NCI-H748 treated with DMSO at 0.1 percent for 48 hours (cell line): Measurements from ENCODE around the gene HINT1.
A peak's percentile ranks its signal among the peaks of the same experiment; 100 is the strongest.
"Not testable (repeated sequence)": the region's sequence is repeated elsewhere in the genome, so short reads cannot be mapped to it uniquely, and the experiment has no call there.

Experiments used
- DNase-seq: peaks from one replicate; lab custom pipeline; 2025; lab: John Stamatoyannopoulos, UW

HINT1 gene

GRCh38 chr5:131165119-131165727 is at the start of gene HINT1:
TSS of gene HINT1 (minus strand) at chr5:131165256. CDS start at chr5:131165205, 51 bp downstream.
- peak; percentile 81 for DNase-seq

GRCh38 chr5:131214609-131215227 is 49.7 kb upstream of the HINT1 start:
- DNase-seq: no peak

DNA sequence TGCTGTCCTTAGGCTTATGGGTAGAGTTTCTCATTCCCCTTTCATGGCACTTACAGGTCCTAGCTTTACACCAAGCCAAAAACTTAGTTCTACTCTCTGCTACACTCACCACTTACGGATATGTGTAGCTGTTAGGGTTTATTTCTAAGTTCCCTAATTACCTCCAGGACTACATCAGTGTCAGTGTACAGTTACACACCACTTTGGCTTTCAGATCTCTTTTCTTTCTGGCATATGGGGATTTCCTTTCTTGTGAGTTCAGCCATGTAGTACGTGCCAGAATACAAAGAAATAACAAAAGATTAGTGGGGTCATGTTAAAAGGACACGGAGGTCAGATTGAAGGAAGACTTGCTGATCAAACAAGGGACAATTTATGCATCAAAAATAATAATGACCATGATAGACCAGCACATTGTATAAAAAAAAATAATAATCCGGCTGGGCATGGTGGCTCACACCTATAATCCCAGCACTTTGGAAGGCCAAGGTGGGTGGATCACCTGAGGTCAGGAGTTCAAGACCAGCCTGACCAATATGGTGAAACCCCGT is 47.5 kb upstream of the HINT1 start:
- DNase-seq: no peak

GRCh38 chr5:131211669-131212068 is 46.6 kb upstream of the HINT1 start:
- DNase-seq: no peak

DNA sequence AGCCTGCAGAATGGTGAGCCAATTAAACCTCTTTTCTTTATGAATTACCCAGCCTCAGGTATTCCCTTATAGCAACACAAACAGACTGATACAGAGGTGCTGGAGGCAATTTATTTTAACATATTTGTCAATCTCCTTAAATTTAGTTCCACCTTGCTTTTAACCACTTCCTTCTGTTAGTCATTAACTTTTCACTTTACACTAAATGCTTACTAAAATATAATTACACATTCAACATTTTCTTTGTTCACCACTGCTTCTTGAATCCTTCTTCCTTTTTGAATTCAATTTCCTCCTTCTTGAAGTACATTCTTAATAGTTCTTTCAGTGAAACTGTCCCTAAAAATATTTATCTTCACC is 45.1 kb upstream of the HINT1 start:
- DNase-seq: no peak

DNA sequence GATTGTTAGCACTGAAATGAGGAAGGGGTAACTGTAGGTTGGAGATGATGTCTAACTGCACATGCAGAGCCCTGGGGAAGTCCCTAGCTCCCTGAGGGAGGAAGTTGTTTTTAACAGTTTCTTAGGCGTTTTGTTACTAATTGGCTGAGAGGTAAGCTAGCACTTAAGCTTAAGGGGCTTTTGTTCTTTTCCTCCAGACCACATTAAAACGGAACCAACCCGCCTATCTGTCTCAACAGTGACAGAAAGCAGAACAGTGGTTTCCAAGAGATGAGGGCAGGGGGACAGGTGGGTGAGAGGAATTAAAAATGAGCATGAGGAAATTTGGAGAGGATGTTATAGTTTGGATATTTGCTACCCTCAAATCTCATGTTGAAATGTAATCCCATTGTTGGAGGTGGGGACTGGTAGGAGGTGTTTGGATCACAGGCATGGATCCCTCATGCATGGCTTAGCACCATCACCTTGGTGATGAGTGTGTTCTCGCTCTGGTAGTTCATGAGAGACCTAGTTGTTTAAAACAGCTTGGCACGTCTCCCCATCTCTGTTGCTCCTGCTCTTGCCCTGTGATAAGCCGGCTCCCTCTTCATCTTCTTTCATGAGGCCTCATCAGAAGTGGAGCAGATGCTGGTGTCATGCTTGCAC is 44.6 kb upstream of the HINT1 start:
- no peak for DNase-seq

- DNase-seq: no peak
Measured at GRCh38 chr5:131209175-131209505, 44.1 kb upstream of the HINT1 start.

GRCh38 chr5:131206772-131207171 is 41.7 kb upstream of the HINT1 start:
- no peak for DNase-seq

DNA sequence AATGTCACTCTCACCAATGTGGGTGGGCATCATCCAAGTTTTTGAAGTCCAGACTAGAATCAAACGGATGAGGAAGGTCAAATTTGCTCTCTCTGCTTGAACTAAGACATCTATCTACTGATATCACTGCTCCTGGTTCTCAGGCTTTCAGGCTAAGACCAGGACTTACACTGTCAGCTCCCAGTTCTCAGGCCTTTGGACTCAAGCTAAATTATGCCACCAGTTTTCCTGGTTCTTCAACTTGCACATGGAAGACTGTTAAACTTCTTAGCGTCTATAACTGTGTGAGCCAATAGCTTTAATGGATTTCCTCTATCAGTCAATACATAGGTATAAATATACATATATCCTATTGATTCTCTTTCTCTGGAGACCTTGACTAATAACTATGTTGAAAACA is 41.0 kb upstream of the HINT1 start:
- no peak for DNase-seq

- no peak for DNase-seq
Measured at GRCh38 chr5:131204964-131205363, 39.9 kb upstream of the HINT1 start.

- no peak for DNase-seq
Measured at GRCh38 chr5:131200560-131200959, 35.5 kb upstream of the HINT1 start.

DNA sequence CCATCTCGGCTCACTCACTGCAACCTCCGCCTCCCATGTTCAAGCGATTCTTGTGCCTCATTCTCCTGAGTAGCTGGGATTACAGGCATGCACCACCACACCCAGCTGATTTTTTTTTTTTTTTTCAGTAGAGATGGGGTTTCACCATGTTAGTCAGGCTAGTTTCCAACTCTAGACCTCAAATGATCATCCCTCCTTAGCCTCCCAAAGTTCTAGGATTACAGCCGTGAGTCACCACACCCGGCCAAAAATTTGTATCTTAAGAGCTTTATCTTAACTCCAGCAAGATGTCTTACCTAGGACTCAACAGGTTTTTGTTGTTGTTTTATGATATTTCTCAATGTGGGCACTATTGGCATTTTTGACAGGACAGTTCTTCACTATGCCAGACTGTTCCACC is 33.6 kb upstream of the HINT1 start:
- DNase-seq: no peak

GRCh38 chr5:131196331-131196730 is 31.3 kb upstream of the HINT1 start:
- DNase-seq: no peak

DNA sequence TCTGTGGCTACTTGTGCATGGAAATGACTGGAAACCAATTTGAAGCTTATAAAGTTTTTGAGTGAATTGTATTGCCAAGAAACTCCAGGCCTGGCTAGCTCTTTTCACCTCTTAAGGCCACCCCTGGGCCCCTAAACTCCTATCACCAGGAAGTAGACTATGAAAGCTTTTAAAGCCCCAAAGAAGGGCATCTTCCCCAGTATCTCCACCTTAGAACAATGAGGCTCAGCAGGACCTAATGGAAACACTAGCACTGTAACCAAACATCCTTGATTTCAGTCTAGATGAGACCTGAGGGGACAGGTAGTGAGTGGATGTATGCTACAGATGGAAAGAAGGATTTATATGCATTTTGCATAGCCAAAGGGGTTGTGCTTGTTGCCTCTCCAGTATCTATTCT is 30.6 kb upstream of the HINT1 start:
- no peak for DNase-seq

DNA sequence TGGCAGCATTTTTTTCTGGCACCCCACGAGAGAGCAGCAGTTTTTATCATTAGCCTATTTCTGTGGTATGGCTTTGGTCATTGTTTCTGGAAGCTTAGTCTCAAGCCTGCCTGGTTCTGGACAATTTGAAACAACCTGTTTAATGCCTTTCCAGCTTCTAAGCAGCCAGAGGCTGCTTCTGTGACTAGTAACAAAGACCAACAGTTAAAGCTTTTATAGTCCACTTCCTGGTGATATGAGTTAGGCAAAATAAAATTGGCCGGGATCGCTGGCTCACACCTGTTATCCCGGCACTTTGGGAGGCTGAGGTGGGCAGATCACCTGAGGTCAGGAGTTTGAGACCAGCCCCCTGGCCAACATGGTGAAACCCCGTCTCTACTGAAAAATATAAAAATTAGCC is 29.7 kb upstream of the HINT1 start:
- DNase-seq: no peak

- DNase-seq: not testable (repeated sequence)
Measured at GRCh38 chr5:131193897-131194296, 28.8 kb upstream of the HINT1 start.

GRCh38 chr5:131193106-131193505 is 28.1 kb upstream of the HINT1 start:
- no peak for DNase-seq

GRCh38 chr5:131186561-131187256 is 21.7 kb upstream of the HINT1 start:
- no peak for DNase-seq

GRCh38 chr5:131185523-131186104 is 20.6 kb upstream of the HINT1 start:
- DNase-seq: no peak

DNA sequence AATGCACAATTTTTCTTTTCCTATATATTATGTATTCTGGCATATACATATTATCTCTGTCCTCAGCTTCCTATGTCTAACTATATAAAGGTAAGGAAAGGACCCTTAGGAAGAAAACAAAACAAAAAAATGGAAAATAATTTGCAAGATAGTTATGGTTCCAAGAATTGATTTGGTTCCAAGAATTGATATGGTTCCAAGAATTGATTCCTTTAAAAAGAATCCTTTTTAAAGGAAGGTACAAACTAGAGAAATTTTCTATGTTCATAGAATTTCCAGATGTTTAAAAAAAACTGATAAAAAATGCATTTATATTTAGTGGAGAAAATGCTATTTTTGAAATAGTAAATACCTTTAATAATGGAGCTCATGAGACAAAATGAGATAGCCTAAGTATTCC is 17.8 kb upstream of the HINT1 start:
- no peak for DNase-seq

DNA sequence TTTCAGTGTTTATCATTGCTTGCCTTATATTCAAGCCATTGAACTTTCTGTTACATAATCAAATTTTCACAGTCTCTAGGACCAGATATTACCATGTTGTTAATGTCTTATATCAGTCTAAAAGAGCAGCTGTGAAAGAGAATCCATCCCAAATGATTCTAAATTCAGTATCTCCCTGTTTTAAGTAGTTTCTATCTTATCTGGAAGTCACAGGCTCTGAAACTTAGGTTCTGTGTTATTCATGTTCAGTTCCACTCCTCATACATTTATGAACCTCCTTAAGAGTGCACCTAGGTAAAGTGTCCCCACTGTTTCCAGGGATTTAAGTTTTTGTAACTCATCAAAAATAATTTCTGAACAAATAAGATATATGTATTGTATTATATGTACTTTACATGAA is 15.4 kb upstream of the HINT1 start:
- no peak for DNase-seq

DNA sequence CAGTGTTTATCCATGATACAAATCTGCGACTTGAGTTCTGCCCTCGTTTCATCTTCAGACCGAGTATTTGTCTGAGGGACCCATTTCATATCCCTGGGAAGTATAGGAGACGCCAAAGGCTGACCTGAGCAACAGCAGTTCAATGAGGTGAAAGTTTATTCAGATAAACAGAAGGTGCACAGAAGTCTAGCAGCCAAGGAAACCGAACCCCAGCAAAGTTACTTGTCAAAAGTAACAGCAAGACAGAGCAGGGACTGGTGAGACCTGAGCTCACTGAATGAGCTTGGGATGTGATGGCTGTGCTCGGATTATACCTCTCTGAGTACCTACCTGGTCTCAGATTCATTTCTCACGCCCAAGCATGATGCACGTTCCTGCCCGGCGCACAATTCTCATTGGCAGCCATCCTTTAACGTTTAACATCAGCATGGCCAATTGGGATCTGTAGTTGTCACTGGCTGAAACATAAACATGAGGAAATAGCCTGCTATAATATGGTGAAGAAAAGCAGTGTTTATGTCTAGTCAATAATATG is 6.3 kb upstream of the HINT1 start:
- DNase-seq: peak; percentile 20
